HG03558 (cell line): ENCODE measurements around the gene ADGRV1.
"Not testable (repeated sequence)": the region's sequence is repeated elsewhere in the genome, so short reads cannot be mapped to it uniquely, and the experiment has no call there.

Experiments used
- ATAC-seq: cut with Tn5 transposase; IDR thresholded peaks from one replicate; pipeline ENCODE4 v1.9.1; 2021; ENCODE audit warnings: moderate number of reproducible peaks; ENCODE audit not compliant: unreplicated experiment; ENCODE audit errors: extremely low read depth

The ADGRV1 gene

DNA sequence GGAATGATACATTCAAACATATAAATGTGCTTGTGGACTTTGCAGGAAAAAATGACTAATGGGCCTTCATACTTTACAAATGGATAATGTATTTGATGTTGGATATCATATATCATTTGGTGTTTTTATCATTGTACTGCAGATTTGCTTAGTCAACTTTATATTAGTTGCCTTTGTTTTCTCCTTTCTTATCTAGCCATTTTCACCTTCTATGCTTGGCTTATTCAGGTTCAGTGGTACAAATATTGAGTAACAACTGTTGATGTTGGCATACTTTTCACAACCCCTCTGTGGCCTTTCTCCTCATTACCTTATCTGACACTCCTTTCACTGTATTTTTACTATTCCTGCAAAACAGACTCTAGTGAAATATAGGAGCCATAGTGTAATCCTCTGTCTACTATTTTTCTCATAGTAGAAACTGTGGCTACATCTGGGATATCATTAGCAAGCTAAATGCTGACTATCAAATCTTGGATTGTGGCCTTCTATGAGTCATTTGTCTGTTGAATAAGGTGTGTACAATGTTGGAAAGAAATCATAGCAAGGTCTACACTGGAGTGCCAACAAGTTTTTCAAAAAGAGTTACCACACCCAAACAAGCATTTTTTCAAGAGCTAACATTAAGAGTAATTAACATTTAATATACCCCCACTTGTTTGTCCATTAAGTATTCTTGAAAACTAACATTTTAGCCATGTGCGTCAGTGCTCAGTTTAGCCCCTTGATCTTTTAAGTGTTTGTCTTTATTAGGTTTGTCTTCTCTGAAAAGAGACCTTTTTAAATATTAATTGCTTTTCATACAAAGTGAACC lies 330.1 kb downstream of the ADGRV1 start:
- no peak for ATAC-seq

DNA sequence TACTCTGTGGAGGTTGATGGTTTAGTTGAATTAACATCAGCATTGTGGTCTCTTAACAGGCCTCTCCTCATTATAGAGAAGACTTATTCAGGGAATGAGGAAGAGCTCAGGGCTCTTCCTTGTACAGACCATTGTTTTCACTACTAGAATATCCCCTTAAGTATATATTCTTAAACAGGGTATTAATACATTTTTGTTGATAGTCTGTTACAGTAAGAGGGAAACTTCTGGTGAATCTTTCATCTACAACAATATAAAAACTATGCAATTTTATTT lies 330.7 kb downstream of the ADGRV1 start:
- ATAC-seq = no peak

DNA sequence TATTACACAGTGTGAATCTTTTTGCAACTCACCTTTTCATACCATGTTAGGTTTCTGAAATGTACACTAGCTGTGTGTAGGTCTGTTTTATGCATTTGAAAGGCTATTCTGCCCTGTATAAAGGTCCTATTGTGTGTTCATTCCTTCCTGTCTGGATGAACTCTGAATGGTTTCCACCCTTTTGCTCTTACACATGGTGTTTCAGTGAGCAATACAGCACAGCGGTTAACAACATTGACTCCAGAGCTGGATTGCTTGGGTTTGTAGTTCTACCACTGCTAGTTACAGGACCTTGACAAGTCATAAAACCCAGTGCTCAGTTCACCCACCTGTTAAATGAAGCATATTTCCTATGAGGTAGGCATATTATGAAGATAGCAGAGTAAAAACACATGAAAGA lies 331.6 kb downstream of the ADGRV1 start:
- ATAC-seq = no peak

DNA sequence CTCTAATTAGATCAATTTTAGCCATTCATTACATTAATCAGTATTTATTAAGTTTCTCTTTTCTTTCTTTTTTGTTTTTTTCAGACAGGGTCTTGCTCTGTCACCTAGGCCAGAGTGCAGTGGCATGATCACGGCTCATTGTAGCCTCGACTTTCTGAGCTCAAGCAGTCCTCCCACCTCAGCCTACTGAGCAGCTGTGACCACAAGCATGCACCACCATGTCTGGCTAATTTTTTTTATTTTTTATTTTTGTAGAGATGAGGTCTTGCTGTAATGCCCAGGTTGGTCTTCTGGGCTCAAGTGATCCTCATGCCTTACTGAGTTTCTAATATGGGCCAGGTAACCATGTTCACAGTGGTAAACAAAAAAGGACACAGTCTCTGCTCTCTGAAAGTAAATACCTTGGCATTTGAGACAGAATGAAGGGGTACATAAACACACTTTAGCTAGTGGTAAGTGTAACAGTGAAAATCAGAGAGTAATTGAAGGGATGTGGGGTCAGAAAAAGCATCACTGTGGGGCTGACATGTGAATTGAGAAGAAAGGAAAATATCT lies 336.3 kb downstream of the ADGRV1 start:
- no peak for ATAC-seq

DNA sequence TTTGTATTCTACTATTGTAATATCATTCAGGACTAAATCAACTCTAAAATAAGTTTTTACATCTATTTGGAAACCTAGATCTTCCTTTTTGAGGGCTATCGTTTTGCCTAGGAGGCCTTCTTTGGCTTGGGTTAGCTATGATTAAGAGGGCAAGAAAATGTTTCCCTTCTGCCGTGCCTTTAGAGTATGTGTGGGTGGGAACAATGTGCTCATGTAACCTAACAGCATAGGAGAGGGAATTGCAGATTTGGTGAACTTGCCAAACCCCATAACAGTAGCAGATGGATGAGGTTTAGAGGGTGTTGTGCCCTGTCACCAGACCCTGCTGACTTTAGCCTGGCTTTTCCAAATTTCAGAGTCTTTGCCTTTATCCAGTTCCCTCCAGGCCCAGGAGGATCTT lies 339.0 kb downstream of the ADGRV1 start:
- no peak for ATAC-seq

DNA sequence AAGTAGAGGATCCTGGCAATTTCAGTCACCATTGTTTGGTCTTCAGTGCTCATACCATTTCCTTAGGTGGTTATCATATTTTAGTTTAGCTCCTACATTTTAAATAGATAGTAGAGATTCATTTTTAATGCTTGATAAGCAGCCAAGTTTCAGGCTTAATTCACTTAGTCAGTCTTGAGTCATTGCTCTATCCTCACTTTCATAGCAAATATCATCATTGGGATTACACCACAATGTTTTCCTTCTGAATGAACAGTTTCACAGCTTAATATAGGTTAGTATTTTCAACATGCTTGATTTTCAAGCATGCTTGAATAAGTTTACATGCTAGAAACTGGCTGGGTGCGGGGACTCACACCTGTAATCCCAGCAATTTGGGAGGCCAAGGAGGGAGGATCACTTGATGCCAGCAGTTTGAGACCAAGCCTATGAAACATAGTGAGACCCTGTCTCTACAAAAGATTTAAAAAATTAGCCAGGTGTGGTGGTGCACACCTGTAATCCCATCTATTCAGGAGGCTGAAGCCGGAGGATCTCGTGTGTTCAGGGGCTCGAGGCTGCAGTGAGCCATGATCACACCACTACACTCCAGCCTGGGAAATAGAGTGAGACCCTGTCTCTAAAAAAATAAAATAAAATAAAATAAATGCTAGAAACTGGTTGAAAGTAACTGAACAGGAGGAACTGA lies 339.9 kb downstream of the ADGRV1 start:
- ATAC-seq = no peak

DNA sequence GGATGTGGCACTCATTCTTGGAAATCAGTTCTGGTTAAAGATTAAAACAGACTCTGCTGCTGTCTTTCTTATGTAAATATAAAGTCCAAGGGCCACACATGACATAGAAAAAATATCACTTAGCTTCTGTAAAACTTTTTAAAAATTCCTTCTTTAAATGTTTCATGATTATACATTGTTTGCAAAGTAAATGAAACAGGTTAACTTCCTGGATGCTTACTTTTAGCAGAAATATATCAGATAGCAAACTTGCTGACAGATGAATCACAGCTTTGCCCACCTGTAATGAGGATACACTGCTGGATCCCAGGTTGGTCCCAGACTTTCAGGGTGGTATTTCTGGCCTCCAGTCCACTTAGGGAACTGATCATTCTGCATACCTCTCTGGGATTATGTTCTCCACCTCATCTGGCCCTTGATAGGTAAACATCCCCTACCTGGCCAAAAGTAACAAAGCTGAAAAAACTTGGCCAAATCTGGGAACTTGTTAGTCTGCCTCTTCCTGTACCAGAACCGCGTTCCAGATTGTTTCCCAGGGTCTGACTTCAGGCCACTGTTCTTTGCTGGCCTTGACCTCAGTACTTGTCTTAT lies 340.5 kb downstream of the ADGRV1 start:
- no peak for ATAC-seq

DNA sequence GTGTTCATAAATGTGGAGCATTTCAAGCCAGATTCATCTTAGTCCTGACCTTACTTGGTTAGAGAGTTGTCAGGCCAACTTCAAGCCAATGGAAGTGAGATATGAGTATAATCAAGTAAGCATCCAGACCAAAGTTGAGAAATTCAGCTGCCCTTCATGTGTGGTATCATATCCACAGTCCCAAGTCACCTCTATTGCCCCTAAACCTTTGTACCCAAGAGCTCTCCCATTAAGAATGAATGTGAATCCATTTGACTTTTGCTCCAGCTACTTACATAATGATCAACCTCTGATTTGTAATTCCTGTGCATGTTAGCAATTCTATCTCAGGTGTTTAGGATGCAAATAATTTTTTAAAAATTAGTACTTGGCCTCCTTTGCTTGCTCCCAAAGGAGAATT lies 342.7 kb downstream of the ADGRV1 start:
- no peak for ATAC-seq

DNA sequence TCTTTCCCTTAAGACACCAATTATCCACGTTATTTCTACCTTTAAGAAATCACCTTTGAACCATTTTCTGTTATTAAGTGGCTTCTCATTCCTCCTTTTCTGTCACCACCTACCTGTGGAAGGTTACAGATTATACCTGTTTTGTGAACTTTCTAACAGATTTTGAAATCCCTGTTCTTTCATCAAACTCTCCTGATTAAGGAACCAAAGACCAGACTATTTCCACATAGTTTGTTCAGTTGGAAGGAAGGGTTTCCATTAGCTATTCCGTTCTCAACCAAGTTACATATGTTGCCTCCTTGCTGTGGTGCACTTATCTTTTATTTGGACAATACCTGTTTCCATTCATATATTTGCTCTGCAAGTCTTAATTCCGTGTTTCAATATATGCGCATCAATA lies 343.6 kb downstream of the ADGRV1 start:
- ATAC-seq = no peak

DNA sequence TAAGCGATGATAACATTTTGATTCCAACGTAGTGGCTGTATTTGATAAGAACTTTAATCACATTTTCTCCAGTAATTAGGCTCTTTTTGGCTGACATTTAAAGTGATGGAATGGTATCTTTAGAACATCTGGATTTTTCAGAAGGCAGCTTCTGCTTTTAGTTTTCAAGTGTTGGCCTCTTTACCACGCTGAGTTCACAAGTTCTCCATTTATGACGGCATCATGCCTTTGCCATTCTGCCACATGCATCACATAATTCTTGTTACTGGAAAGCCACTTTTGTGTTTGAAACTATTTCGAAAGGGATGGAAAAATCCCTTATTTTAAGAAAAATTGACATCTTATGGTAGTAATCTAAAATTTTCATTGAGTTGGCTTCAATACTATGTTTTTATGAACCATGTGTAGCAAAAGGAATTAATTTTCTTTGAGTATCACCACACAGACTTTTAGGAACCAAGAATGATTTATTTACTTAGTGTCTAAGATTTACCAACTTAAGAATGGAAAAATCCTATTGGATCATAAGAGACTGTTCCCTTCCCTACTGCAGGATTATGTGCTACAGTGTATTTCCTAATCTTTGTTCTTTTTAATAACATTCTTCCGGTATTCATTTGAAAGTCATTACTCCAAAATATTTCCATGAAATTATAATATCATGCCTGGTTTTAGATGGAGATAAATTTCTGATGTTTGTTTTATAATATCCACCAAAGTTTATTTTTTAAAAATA lies 344.2 kb downstream of the ADGRV1 start:
- ATAC-seq = no peak

DNA sequence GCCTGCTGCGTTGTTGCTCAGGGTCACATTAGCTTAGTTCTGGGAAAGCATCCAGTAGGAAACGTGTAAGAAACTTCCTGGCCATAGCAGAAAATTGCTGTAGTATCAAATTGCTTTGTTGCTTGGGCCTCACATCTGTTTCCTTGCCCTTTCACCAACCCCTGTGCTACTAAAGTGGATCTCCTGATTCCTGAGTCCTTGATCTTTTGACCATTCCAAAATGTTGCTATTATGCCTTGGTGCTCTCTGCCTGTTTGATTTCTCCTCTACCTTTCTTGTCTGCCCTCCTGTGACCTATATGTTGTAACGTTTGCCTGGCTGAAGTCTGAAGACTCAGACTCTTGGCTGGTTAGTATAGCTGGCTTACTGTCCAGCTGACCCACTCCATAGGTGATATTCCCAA lies 350.5 kb downstream of the ADGRV1 start:
- ATAC-seq = no peak

DNA sequence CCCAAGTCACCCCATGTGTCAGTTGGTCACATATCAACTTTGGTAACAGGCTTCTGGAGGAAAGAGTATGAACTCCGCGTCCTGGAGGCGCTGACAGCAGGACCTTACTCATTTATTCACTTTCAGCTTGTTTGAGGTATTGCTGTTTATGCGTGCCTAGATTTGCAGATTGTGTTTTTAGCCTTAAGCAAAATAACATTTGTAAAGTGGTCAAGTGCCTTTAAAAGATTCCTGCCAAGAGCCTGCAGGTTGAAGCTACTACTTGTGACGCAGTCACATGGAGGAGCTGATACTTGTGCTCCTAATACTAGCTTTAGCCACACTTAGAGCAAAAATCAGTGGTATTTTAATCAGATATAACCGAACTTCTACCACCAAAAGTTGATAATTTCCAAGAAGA lies 351.3 kb downstream of the ADGRV1 start:
- ATAC-seq = no peak

DNA sequence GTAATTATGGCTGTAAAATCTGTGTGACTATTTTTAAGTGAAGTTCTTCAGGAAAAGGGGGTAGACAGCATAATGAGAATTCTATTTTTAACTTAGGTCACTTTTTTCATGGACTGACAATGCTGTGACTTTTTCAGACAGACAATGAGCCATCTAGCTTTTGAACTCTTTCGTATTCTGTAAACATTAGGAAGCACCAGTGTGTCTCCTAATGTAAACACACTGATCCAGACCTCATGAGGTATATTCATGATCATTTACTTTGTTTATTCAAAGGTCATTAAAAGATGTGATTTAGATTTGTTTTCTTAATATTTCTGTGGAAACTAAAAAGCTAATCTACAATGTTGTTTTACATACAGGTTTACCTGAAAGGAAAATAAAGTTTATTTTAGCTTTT lies 352.6 kb downstream of the ADGRV1 start:
- ATAC-seq = no peak

DNA sequence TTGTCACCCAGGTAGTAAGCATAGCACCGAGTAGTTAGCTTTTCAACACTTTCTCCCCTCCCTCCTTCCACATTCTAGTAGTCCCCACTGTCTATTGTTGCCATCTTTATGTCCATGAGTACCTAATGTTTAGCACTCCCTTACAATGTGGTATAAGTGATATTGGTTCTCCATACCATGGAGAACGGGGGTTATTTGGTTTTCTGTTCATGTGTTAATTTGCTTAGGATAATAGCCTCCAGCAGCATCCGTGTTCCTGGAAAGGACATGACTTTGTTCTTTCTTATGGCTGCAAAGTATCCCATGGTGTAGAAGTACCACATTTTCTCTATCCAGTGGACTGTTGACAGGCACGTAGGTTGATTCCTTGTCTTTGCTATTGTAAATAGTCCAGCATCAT lies 353.9 kb downstream of the ADGRV1 start:
- no peak for ATAC-seq

DNA sequence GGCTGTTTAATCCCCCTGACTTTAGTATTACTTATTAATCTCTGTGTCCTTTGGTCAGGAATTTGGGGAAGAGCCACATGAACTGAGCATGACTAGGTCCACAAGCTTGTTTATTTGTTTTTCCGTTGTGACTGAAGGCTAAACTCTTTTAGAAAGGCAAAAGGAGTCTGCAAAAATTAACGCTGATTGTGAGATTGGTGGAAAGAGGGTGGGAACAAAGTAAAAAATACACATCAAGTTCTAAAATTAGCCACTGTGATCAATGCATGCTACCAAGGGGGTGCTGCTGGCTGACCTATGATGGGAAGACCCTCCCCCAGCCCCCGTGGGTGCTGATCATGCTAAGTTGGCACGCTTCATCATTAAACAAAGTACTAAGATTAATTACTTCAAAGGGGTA lies 356.8 kb downstream of the ADGRV1 start:
- no peak for ATAC-seq

DNA sequence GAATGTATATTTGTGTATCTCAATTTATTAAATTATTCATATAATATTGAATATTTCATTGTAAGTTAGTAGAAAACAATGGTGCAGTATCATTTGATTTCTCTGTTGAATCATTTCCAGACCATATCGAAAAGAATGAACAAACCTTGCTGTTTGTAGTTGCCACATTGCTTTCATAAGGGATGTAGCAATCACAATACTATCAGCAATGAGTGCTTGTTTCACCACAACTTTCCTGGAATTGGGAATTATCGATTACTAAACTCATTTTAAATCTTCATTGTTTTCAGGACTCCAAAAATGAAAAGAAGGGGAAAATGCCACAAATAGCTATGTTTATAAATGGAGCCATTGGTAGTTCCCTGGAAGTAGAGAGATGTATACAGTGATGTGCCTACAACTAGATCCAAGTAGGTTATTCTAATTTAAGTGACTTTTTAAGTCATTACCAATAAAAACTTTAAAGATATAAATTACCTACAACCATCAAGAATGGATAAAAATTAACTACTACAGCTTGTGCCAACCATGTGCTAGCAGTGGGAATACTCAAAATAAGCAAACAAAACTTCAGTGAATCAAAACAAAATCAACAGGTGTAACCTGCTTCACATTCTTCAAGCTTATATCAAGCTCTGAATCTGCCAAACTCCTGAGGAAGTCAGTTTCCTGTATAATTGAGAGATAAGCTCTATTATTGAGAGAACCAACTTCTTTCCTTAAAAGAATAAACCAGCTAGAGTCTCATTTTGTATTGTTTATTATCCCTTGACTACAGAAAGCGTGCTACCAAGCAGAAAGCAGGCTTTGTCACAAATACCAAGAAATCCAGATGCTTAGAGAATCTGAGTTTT lies 358.6 kb downstream of the ADGRV1 start:
- no peak for ATAC-seq

DNA sequence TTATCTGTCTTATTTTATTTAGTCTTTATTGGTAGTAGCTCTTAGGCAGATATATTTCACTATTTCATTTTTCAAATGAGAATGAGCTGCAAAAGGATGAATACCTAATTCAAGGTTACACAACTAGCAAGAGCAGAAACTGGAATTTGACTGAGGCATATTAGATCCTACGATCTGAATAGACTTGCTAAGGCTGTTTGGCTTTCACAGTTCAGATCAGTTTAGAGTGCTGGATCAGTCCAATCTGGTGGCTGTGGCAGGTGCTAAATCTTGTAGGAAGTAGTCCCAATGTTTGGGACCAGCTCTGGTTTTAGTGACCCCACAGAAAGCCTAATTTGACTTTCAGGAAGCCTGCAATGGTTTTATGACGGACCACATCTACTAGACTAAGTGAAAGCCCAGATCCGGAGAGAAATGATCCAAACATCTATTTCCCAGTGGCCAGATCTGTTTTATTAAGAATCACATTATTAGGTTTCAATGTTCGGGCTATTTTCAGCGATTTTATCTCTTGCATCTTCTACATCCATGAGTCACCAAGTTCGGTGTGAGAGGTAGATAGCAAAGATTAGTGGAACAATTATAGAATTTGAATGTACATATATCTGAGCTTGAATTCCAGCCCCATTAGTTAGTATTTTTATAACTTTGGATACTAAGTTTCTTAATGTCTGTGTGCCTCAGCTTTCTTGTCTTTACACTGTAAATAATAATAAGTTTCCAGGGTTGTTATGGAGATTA lies 359.5 kb downstream of the ADGRV1 start:
- no peak for ATAC-seq

DNA sequence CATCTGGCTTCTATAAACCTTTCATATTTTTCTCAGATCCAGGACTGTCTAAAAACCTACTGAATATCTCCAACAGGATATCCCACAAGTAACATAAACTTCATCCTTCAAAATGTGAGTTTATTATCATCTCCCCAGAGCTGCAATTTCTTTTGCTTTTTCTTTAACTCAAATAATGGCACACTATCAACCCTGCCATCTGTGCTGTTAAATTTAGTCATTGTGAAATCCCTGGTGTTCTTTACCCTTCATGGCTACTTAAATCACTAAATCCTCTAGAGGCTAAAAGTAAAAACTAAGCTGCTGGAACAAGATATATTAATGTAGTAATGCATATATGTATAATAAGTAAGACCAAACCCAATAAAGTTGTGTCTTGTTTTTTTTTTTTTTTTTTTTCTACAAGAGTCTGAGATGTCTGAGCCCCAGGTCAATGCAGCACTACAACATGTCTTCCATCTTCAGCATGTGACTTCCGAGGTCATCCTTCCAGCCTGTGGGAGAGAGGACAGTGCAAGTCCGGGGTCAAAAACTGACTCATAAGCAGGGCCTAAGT lies 362.9 kb downstream of the ADGRV1 start:
- ATAC-seq = no peak

DNA sequence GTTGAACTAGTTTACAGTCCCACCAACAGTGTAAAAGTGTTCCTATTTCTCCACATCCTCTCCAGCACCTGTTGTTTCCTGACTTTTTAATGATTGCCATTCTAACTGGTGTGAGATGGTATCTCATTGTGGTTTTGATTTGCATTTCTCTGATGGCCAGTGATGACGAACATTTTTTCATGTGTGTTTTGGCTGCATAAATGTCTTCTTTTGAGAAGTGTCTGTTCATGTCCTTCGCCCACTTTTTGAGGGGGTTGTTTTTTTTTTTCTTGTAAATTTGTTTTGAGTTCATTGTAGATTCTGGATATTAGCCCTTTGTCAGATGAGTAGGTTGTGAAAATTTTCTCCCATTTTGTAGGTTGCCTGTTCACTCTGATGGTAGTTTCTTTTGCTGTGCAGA lies 365.6 kb downstream of the ADGRV1 start:
- ATAC-seq = not testable (repeated sequence)
